ENCODE data around the gene KIF21A.
"Not testable (repeated sequence)": the region's sequence is repeated elsewhere in the genome, so short reads cannot be mapped to it uniquely, and the experiment has no call there.

KIF21A gene

DNA sequence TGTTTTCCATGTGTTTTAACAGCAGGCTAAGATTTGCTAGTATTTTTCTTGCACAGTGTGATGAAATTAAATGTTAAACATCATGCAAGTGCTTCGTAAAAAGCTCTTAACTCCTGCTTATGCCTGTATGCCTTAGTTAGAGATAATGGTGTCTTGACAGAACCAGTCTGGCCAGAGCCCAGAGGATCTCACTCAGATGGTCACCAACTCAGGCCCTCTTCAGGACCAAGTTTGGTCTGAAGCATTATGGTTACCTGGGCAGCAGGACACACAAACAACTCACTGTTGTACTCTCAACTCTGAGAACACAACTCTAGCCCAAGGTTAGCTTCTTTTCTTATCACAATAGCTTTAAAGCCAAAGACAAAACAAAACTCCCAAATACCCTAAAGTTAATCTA lies 115.4 kb downstream of the KIF21A start:
- TF ChIP-seq POLR2A (IDR thresholded peaks at IDR 0.05; ENCODE audit: low read depth, low read length) = no peak
- no peak for FAIRE-seq
- DNase-seq (ENCODE audit: insufficient read length, low spot score) = no peak

DNA sequence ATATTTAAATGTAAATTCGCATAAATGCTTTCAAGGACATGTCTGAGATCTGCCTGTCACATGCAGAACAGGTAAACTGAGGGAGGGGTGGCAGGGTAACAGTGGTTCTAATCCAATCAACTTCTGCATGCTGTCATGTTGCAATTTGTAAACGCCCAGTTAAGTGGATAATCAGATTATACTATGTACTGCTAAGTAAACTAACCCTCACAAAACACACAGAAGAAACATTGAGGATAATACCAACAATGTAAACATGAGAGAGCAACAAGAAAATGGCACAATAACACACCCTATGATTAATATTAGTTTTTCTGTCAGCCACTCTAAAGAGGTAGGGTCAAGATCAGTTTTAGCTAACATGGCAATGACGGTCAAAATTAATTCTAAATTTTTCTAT lies 123.7 kb downstream of the KIF21A start:
- TF ChIP-seq POLR2A (IDR thresholded peaks at IDR 0.05; ENCODE audit: low read depth, low read length) = no peak
- no peak for DNase-seq (ENCODE audit: insufficient read length, low spot score)
- no peak for FAIRE-seq

DNA sequence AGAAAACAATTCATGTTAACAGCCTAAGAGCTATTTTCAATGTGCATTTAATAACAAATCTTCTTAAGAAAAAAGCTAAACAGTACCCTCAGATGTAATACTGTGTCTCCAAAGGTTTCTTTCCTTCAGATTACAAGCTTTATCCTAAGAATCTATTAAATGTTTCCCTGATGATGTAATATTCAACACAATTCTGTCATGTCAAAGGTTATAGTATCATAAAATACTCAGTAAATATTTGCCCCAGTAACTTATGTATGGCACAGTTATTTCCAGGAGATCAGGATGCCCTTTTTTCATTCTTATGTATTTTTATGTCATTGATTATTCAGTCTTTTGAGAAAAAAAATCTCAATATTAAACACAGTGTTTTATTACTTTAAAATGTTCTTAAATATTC lies 128.4 kb downstream of the KIF21A start:
- DNase-seq (ENCODE audit: insufficient read length, low spot score) (no peak), FAIRE-seq (no peak)
- no peak for TF ChIP-seq POLR2A (IDR thresholded peaks at IDR 0.05; ENCODE audit: low read depth, low read length)

- no peak for TF ChIP-seq POLR2A (IDR thresholded peaks at IDR 0.05; ENCODE audit: low read depth, low read length)
- DNase-seq (ENCODE audit: insufficient read length, low spot score) = no peak
- no peak for FAIRE-seq
These were observed 133.4 kb downstream of the KIF21A start for GRCh38 chr12:39309516-39309915.

DNA sequence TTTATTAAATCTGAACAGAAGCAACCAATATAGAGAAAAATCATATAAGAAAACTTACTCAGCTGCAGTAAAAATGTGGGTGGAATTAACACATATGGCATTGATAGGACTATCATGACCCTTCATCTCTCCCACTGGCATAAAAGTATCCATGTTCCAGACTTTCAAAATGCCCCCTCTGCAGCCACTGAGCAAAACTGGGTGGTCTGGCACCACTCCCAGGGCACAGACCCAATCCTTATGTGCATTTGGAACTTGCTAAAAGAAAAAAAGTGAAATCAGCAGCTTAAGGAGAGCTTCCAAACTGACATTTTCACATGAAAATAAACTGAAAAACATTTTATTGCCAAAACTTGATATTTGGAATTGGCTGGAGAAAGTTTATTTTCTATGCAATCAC lies 141.5 kb downstream of the KIF21A start:
- FAIRE-seq (no peak), DNase-seq (ENCODE audit: insufficient read length, low spot score) (no peak)
- no peak for TF ChIP-seq POLR2A (IDR thresholded peaks at IDR 0.05; ENCODE audit: low read depth, low read length)

DNA sequence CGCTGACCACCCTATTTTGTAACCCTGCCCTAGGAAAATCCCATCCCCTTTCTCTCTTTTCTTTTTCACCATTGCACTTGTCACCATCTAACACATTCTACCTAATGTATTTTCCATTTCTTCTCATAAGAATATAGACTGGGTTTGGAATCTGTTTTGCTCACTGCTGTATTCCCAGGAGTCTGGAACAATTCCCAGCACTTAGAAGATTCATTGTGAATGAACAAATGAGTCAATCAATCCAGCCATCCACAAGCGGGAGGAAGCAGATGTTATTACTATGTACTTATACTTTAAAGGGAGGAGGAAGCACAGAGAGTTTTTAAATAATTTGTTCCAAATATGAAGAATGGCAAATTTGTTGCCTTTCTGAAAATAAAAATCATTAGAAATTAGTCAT lies 142.1 kb downstream of the KIF21A start:
- DNase-seq (ENCODE audit: insufficient read length, low spot score) (no peak), FAIRE-seq (peak; percentile 38)

GRCh38 chr12:39297891-39298290 lies 145.0 kb downstream of the KIF21A start:
- no peak for FAIRE-seq
- no peak for DNase-seq (ENCODE audit: insufficient read length, low spot score)
- no peak for TF ChIP-seq POLR2A (IDR thresholded peaks at IDR 0.05; ENCODE audit: low read depth, low read length)

More for the DNA sequence above, 142.1 kb downstream of the KIF21A start:
- no peak for TF ChIP-seq POLR2A (IDR thresholded peaks at IDR 0.05; ENCODE audit: low read depth, low read length)

DNA sequence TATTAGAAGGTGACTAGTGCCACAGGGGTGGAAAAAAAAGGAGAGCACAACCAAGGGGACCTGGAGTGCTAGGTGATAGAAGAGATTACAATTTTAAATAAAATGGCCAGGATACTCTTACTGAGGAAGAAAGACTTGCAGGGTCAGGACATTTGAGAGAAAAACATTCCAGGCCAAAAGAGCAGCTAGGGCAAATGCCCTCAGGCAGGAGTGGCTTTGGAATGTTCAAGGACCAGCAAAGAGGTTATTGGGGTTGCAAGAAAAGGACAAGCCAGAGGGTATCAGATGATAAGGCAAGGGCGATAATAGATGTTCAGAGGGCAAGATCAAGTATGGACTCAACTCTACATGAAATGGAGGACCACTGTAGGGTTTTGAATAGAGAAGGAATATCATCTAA lies 146.4 kb downstream of the KIF21A start:
- no peak for FAIRE-seq
- DNase-seq (ENCODE audit: insufficient read length, low spot score) = no peak
- TF ChIP-seq POLR2A (IDR thresholded peaks at IDR 0.05; ENCODE audit: low read depth, low read length) = no peak

DNA sequence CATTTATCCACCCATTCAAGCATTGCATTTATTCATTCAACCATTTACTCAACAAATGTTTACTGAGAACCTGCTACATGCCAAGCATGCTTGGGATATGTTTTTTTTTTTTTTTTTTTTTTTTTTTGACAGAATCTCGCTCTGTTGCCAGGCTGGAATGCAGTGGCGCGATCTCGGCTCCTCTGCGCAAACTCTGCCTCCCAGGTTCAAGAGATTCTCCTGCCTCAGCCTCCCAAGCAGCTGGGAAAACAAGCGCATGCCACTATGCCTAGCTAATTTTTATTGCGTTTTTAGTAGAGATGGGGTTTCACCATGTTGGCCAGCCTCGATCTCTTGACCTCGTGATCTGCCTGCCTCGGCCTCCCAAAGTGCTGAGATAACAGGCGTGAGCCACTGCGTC lies 147.3 kb downstream of the KIF21A start:
- FAIRE-seq; DNase-seq (ENCODE audit: insufficient read length, low spot score): not testable (repeated sequence)

DNA sequence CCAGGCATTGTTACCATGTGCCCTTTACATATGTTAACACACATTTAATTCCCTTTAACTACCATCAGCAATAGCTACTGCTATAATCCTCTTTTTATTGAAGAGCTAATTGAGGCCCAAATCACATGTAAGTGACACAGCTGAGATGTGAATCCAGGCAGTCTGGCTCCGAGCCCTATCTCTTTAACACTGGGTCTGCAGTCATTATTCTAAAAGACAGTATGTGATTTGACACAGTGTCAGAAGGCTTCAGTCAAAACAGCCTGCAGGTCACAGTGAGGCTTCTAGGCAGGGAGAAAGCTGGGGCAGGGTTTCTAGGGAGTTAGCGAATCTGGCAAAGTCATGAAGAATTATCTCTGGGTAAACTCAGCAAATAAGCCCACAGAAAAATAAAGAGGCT lies 148.2 kb downstream of the KIF21A start:
- FAIRE-seq (no peak), DNase-seq (ENCODE audit: insufficient read length, low spot score) (no peak)
- TF ChIP-seq POLR2A (IDR thresholded peaks at IDR 0.05; ENCODE audit: low read depth, low read length) = no peak

DNA sequence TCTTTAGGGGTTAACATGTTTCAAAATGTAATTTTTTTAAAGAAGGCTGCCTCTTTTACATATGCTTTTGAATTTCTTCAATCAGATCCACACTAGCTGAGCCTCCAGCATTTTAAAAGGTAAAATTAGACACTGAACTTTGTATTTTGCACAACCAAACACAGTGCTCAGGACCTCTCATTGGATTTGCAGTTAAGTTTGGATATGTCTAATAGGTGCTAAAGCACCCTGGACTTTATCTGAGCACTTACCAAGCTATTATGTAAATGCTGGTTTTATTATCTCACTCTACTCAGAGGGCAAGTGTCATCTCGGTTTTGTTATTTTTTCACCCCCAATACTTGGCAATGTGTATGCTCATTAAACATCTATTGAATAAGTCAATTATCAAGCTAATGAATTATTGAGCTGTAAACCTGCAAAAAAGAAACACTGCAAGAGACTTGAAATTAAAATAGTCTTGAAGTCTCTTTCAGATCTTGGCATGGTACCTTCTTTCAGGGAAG lies 150.7 kb downstream of the KIF21A start:
- no peak for TF ChIP-seq POLR2A (IDR thresholded peaks at IDR 0.05; ENCODE audit: low read depth, low read length)

DNA sequence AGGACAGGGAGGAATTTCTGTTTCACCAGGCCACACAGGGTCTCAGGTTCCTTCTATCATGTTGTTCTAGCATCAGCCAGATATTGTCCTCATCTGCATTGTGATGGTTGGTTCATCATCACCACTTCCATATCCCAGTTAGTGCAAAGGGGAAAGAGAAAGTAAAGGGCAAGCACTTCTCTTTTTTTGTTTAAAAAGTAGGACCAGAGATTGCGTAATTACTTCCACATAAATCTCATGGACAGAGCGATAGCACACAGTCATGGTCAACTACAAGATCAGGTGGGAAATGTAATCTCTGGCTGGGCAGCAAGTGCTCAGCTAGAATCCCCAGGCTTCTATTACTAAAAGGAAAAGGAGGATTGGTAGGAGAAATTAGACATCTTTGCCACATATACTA lies 155.1 kb downstream of the KIF21A start:
- FAIRE-seq (no peak), DNase-seq (ENCODE audit: insufficient read length, low spot score) (no peak)
- TF ChIP-seq POLR2A (IDR thresholded peaks at IDR 0.05; ENCODE audit: low read depth, low read length) = no peak

More for the DNA sequence above, 150.7 kb downstream of the KIF21A start:
- no peak for DNase-seq (ENCODE audit: insufficient read length, low spot score)
- FAIRE-seq = no peak

GRCh38 chr12:39287409-39287808 lies 155.5 kb downstream of the KIF21A start:
- no peak for TF ChIP-seq POLR2A (IDR thresholded peaks at IDR 0.05; ENCODE audit: low read depth, low read length)
- no peak for FAIRE-seq
- DNase-seq (ENCODE audit: insufficient read length, low spot score) = no peak

DNA sequence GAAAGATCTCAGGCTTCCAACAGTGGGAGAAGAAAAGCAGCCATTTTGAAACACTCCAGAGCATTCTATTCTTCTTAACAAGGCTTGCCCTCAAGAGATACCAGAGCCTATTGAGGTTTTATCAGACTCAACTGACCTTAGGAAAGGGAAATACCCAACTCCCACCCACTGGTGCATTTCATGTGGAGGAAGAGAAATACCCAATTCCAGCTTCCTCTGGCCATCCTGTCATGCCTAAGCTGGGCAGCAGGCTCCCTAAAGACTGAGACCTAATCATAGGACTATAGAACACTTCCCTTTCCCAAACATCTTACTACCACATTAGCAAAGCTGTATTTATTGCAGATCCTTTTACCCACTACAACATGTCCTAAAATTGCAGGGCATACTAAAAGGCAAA lies 164.5 kb downstream of the KIF21A start:
- TF ChIP-seq POLR2A (IDR thresholded peaks at IDR 0.05; ENCODE audit: low read depth, low read length) = no peak
- DNase-seq (ENCODE audit: insufficient read length, low spot score) (no peak), FAIRE-seq (no peak)

GRCh38 chr12:39277416-39277815 lies 165.5 kb downstream of the KIF21A start:
- TF ChIP-seq POLR2A (IDR thresholded peaks at IDR 0.05; ENCODE audit: low read depth, low read length) = no peak
- DNase-seq (ENCODE audit: insufficient read length, low spot score) (no peak), FAIRE-seq (no peak)

GRCh38 chr12:39275846-39276245 lies 167.1 kb downstream of the KIF21A start:
- DNase-seq (ENCODE audit: insufficient read length, low spot score) (no peak), FAIRE-seq (no peak)
- no peak for TF ChIP-seq POLR2A (IDR thresholded peaks at IDR 0.05; ENCODE audit: low read depth, low read length)

Measured in H54 (cell line).